Measurements from ENCODE around the gene CD81.
A peak's percentile ranks its signal among the peaks of the same experiment; 100 is the strongest.
"Not testable (repeated sequence)": the region's sequence is repeated elsewhere in the genome, so short reads cannot be mapped to it uniquely, and the experiment has no call there.

CD81 gene

GRCh38 chr11:2376751-2377451 lies at the start of gene CD81:
Gene CD81, plus strand, starts transcription at chr11:2377310. Its CDS starts 240 bp downstream, at chr11:2377550.
- DNase-seq: no peak

- no peak for DNase-seq
Measured at GRCh38 chr11:2328021-2328420, 49.1 kb upstream of the CD81 start.

GRCh38 chr11:2328656-2329354 lies 48.3 kb upstream of the CD81 start:
- no peak for DNase-seq

GRCh38 chr11:2329551-2329950 lies 47.6 kb upstream of the CD81 start:
- DNase-seq: no peak

GRCh38 chr11:2330696-2331095 lies 46.4 kb upstream of the CD81 start:
- DNase-seq: no peak

- DNase-seq: no peak
Measured at GRCh38 chr11:2331404-2331803, 45.7 kb upstream of the CD81 start.

GRCh38 chr11:2332569-2332968 lies 44.5 kb upstream of the CD81 start:
- not testable (repeated sequence) for DNase-seq

- DNase-seq: not testable (repeated sequence)
Measured at GRCh38 chr11:2333486-2334205, 43.5 kb upstream of the CD81 start.

- not testable (repeated sequence) for DNase-seq
Measured at GRCh38 chr11:2335286-2335685, 41.8 kb upstream of the CD81 start.

GRCh38 chr11:2338760-2339159 lies 38.4 kb upstream of the CD81 start:
- not testable (repeated sequence) for DNase-seq

- DNase-seq: no peak
Measured at GRCh38 chr11:2342557-2342956, 34.6 kb upstream of the CD81 start.

GRCh38 chr11:2342981-2343380 lies 34.1 kb upstream of the CD81 start:
- DNase-seq: no peak

- DNase-seq: no peak
Measured at GRCh38 chr11:2343502-2343901, 33.6 kb upstream of the CD81 start.

- no peak for DNase-seq
Measured at GRCh38 chr11:2345050-2345449, 32.1 kb upstream of the CD81 start.

GRCh38 chr11:2346014-2346413 lies 31.1 kb upstream of the CD81 start:
- DNase-seq: no peak

- DNase-seq: no peak
Measured at GRCh38 chr11:2346586-2347307, 30.4 kb upstream of the CD81 start.

GRCh38 chr11:2347308-2347830 lies 29.7 kb upstream of the CD81 start:
- DNase-seq: no peak

- no peak for DNase-seq
Measured at GRCh38 chr11:2348986-2349385, 28.1 kb upstream of the CD81 start.

- DNase-seq: no peak
Measured at GRCh38 chr11:2351701-2352100, 25.4 kb upstream of the CD81 start.

GRCh38 chr11:2352420-2352819 lies 24.7 kb upstream of the CD81 start:
- no peak for DNase-seq

- peak; percentile 14 for DNase-seq
Measured at GRCh38 chr11:2355000-2355644, 22.0 kb upstream of the CD81 start.

- DNase-seq: no peak
Measured at GRCh38 chr11:2357246-2357645, 19.9 kb upstream of the CD81 start.

Measured in NCI-H226 (cell line).